RWPE1 (cell line): ENCODE measurements around the gene CHIC2.

Experiments
- CTCF ChIA-PET: fragments of 350-600 bp; sonication (Branson Sonifier 250); formaldehyde crosslinking; extraction: SDS; loops from one replicate; lab custom pipeline; 2021; lab: Yijun Ruan, JAX
- POLR2A ChIA-PET: fragments of 400-600 bp; formaldehyde crosslinking; extraction: SDS; loops from one replicate; lab custom pipeline; 2020; ENCODE audit warnings: antibody characterized with exemption; ENCODE audit not compliant: low non-redundant PET; lab: Yijun Ruan, JAX
- DNase-seq: peaks from one replicate; pipeline ENCODE4 v3.0.0; 2012; ENCODE audit warnings: low spot score
- H3K27ac ChIP-seq: fragments of 450-650 bp; 2 replicates; pipeline ENCODE4 v1.5.1; 2017
- CTCF ChIP-seq: fragments of 450-650 bp; conservative IDR thresholded peaks from 2 replicates; pipeline ENCODE4 v1.5.1; 2017; ENCODE audit warnings: low read depth, mild to moderate bottlenecking

The CHIC2 gene

GRCh38 chr4:54093324-54094240 is 29.2 kb upstream of the CHIC2 start:
- ChIA-PET CTCF (no interaction called here), POLR2A (no interaction called here)
- no peak for DNase-seq
- H3K27ac ChIP-seq: no peak overlapping the region
- no peak for TF ChIP-seq CTCF

GRCh38 chr4:54092405-54093323 is 28.3 kb upstream of the CHIC2 start:
- DNase-seq: no peak
- CTCF ChIA-PET: no interaction called here
- no peak for TF ChIP-seq CTCF
- POLR2A ChIA-PET: no interaction called here
- no peak overlapping the region; the same call in 1 of the 2 replicates for H3K27ac ChIP-seq

GRCh38 chr4:54091637-54092404 is 27.4 kb upstream of the CHIC2 start:
- peak; percentile 61 for DNase-seq
- no peak for TF ChIP-seq CTCF
- H3K27ac ChIP-seq: no peak overlapping the region; the same call in 1 of the 2 replicates
- CTCF ChIA-PET: no interaction called here
- POLR2A ChIA-PET: no interaction called here

- no peak for TF ChIP-seq CTCF
- DNase-seq: no peak
- 0 out of 2 replicates have a peak overlapping the region, but pooled peaks have one; percentile 8 for H3K27ac ChIP-seq
- ChIA-PET POLR2A (no interaction called here), CTCF (no interaction called here)
Observed at GRCh38 chr4:54090804-54091623, 26.6 kb upstream of the CHIC2 start.

- no peak overlapping the region for H3K27ac ChIP-seq
- no peak for DNase-seq
- no peak for TF ChIP-seq CTCF
- ChIA-PET CTCF (no interaction called here), POLR2A (no interaction called here)
Observed at GRCh38 chr4:54090404-54090803, 26.0 kb upstream of the CHIC2 start.
